ENCODE measurements around the gene PKP2. TPM values are rescaled to one million over a fixed set of nuclear protein-coding genes. Genes with fewer than 3 reads are reported as not detected.

Gene PKP2
- total RNA-seq, 2 donors from 2014 or later, result 0.54 to 8.8 TPM

DNA sequence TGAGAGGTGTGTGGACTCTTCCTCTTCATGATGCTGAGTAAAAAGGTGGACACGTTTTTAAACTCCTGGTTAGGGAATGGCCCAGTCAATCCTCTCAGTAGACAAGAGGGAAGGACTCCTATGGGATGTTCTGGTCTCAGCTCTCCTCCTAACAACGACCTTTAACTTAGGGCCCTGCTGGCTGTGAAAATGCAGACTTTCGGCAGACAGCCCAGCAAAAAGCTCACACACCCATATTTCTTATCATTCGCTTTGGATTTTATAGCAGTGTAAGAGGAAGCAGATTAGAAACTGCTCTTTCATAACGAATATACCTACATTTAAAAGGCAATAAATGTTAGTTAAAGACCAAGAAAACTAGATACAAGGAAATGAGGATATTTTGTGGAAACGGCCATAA is 122.9 kb downstream of the PKP2 start:
- no peaks in the 10 kb centered on the region for H3K9me3 ChIP-seq
- ATAC-seq (ENCODE audit: insufficient number of reproducible peaks, low FRiP score, low read depth) (no peak), DNase-seq (ENCODE audit: low spot score) (no peak)
- H3K4me3 ChIP-seq, result no peak overlapping the region
- H3K4me1 ChIP-seq (ENCODE audit: control insufficient read depth in 1 of 2, low read depth in 2 of 2), result no peaks in the 10 kb centered on the region
- no peaks in the 10 kb centered on the region for H3K27me3 ChIP-seq (replicated peaks; ENCODE audit: insufficient read depth)
- H3K27ac ChIP-seq, result no peak overlapping the region
- no peaks in the 10 kb centered on the region for H3K36me3 ChIP-seq
- TF ChIP-seq, protein P1, sequence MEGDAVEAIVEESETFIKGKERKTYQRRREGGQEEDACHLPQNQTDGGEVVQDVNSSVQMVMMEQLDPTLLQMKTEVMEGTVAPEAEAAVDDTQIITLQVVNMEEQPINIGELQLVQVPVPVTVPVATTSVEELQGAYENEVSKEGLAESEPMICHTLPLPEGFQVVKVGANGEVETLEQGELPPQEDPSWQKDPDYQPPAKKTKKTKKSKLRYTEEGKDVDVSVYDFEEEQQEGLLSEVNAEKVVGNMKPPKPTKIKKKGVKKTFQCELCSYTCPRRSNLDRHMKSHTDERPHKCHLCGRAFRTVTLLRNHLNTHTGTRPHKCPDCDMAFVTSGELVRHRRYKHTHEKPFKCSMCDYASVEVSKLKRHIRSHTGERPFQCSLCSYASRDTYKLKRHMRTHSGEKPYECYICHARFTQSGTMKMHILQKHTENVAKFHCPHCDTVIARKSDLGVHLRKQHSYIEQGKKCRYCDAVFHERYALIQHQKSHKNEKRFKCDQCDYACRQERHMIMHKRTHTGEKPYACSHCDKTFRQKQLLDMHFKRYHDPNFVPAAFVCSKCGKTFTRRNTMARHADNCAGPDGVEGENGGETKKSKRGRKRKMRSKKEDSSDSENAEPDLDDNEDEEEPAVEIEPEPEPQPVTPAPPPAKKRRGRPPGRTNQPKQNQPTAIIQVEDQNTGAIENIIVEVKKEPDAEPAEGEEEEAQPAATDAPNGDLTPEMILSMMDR (IDR thresholded peaks at IDR 0.05), result no peak

GRCh38 chr12:32770141-32770540 is 126.4 kb downstream of the PKP2 start:
- H3K4me1 ChIP-seq (ENCODE audit: control insufficient read depth in 1 of 2, low read depth in 2 of 2), result no peaks in the 10 kb centered on the region
- no peaks in the 10 kb centered on the region for H3K27me3 ChIP-seq (replicated peaks; ENCODE audit: insufficient read depth)
- H3K4me3 ChIP-seq, result no peak overlapping the region
- H3K27ac ChIP-seq, result no peak overlapping the region
- H3K36me3 ChIP-seq, result no peaks in the 10 kb centered on the region
- TF ChIP-seq, protein P1 (IDR thresholded peaks at IDR 0.05), result no peak
- ATAC-seq (ENCODE audit: insufficient number of reproducible peaks, low FRiP score, low read depth) (no peak), DNase-seq (ENCODE audit: low spot score) (no peak)
- no peaks in the 10 kb centered on the region for H3K9me3 ChIP-seq

- no peak for ATAC-seq (ENCODE audit: insufficient number of reproducible peaks, low FRiP score, low read depth)
- Histone ChIP-seq H3K27me3 (replicated peaks; ENCODE audit: insufficient read depth) (no peaks in the 10 kb centered on the region), H3K9me3 (no peaks in the 10 kb centered on the region), H3K27ac (no peak overlapping the region), H3K36me3 (no peaks in the 10 kb centered on the region), H3K4me3 (no peak overlapping the region), H3K4me1 (ENCODE audit: control insufficient read depth in 1 of 2, low read depth in 2 of 2) (no peaks in the 10 kb centered on the region)
- no peak for DNase-seq (ENCODE audit: low spot score)
- TF ChIP-seq, protein P1 (IDR thresholded peaks at IDR 0.05), result no peak
These were observed 128.1 kb downstream of the PKP2 start for GRCh38 chr12:32768518-32768917.

- TF ChIP-seq, protein P1 (IDR thresholded peaks at IDR 0.05), result no peak
- no peak overlapping the region for H3K27ac ChIP-seq
These were observed 130.7 kb downstream of the PKP2 start for GRCh38 chr12:32765906-32766305.

GRCh38 chr12:32761716-32762115 is 134.9 kb downstream of the PKP2 start:
- H3K36me3 ChIP-seq, result no peaks in the 10 kb centered on the region
- ATAC-seq (ENCODE audit: insufficient number of reproducible peaks, low FRiP score, low read depth) (no peak), DNase-seq (ENCODE audit: low spot score) (no peak)
- H3K27ac ChIP-seq, result no peak overlapping the region
- H3K27me3 ChIP-seq (replicated peaks; ENCODE audit: insufficient read depth), result no peaks in the 10 kb centered on the region
- no peak overlapping the region for H3K4me3 ChIP-seq
- H3K9me3 ChIP-seq, result no peaks in the 10 kb centered on the region
- no peaks in the 10 kb centered on the region for H3K4me1 ChIP-seq (ENCODE audit: control insufficient read depth in 1 of 2, low read depth in 2 of 2)
- TF ChIP-seq, protein P1 (IDR thresholded peaks at IDR 0.05), result no peak

More at GRCh38 chr12:32765906-32766305, 130.7 kb downstream of the PKP2 start:
- no peak for ATAC-seq (ENCODE audit: insufficient number of reproducible peaks, low FRiP score, low read depth)
- Histone ChIP-seq H3K36me3 (no peaks in the 10 kb centered on the region), H3K4me1 (ENCODE audit: control insufficient read depth in 1 of 2, low read depth in 2 of 2) (no peaks in the 10 kb centered on the region), H3K27me3 (replicated peaks; ENCODE audit: insufficient read depth) (no peaks in the 10 kb centered on the region), H3K4me3 (no peak overlapping the region), H3K9me3 (no peaks in the 10 kb centered on the region)
- no peak for DNase-seq (ENCODE audit: low spot score)

Measured in thoracic aorta (tissue), 2 donors.